NOMO-1 treated with dmso at 0.1 percent for 144 hours (cell line): ENCODE results near the gene SLC35B1.
"Not testable (repeated sequence)": the region's sequence is repeated elsewhere in the genome, so short reads cannot be mapped to it uniquely, and the experiment has no call there.

Experiments
- DNase-seq: peaks from one replicate; lab custom pipeline; 2025; ENCODE audit not compliant: unreplicated experiment; lab: John Stamatoyannopoulos, UW

Gene SLC35B1

DNA sequence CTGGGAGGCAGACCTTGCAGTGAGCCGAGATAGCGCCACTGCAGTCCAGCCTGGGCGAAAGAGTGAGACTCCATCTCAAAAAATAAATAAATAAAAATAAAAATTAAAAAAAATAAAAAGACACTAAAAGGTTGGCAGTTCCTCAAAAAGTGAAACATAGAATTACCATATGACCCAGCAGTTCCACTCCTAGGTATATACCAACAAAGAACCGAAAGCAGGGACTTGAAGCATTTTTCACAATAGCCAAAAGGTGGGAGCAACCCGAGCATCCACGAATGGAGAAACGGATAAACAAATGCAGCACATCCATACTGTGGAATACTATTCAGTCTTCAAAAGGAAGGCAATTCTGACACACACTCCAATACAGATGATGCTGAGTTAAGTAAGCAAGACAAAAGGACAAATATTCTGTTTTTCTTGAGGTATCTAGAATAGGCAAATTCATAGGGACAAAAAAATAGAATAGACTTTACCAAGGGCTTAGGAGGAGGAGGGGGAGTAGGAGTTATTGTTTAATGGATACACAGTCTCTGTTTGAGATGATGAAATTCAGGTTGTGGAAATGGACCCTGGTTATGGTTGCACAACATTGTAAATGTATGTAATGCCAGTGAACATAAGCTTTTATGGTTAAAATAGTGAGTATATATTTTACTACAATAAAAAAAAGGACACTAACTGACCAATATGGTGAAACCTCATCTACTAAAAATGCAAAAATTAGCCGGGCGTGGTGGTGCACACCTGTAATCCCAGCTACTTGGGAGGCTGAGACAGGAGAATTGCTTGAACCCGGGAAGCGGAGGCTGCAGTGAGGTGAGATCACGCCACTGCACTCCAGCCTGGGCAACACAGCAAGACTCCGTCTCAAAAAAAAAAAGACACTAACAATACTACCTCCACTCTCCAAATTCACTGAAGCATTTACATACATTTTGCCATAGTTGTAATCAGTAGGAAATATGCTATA, 27.0 kb upstream of the SLC35B1 start:
- DNase-seq = no peak

DNA sequence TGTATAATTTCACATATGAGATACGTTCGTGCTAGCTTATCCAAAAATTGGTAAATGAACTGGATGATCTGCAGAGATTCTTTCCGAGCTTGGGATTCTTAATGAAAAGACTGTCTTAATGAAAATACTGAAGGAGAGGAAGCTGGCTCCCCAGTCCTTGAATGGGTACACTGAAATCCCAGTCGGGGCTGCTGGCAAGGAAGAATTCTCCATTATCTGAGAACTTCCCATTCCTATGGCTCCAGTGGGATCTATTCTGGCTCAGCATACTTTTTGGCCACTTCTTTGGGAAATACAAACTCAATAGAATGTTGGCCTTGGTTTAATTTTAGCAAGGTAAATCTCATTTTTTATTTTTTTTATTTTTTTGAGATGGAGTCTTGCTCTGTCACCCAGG, 23.7 kb upstream of the SLC35B1 start:
- no peak for DNase-seq

DNA sequence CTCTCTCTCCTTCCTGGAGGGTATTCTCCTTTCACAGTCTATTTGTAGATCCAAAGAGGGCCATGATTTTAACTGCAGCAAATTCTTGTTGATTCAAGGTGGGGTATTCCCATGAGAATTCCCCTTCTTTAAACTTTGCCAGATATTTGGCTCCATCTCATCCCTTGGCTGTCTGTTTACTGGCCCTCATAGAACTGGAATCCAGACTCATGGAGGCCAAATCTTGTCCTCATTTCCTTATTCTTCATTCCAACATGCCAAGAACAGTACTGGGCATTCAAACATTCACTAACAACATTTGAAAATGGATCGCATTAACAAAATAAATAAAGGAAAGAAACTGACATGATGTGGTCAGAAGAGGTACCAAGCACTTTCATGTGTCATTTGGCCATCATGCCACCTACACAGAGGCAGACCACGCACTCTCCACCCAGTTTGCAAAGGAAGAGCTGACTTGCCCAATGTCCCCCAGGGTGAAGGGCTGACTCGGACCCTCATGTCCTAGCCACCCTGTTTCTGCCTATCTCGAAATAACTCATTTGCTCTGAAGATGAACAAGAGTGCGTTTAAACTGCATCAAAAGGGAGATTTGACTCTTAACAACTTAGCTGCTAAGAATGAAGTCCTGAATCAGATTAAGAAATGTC, 23.1 kb upstream of the SLC35B1 start:
- no peak for DNase-seq

DNA sequence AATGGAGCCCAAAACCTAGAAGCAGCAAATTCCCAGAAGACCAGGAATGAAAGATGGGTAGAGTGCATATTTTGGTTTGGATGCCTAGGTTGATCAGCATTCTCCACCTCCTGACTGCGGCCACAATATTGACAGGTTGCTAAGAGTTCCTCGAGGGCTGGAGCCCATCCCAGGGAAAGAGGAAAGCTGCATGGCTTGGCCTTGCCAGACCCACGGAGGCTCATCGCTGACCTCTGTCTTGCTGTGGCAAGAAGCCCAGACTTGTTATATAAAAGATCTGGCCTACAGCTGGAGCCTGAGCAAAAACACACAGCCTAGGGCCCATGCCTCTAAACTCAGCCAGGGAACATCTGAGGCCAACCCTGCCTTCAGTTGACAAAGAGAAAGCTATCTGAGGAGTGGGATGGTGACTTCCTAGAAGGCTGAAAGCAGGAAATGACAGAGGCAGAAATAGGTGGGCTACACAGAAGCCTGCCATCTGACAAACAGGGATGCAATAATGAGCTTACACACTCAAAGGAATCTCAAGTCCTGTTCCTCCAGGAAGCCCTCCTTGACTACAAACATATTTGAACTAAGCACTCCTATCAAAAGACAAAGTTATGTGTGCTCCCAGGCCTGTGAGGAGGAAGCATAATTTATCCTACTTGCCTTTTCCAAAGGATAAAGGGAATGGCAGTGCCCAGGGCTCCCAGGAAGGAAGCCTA, 22.5 kb upstream of the SLC35B1 start:
- DNase-seq = no peak

DNA sequence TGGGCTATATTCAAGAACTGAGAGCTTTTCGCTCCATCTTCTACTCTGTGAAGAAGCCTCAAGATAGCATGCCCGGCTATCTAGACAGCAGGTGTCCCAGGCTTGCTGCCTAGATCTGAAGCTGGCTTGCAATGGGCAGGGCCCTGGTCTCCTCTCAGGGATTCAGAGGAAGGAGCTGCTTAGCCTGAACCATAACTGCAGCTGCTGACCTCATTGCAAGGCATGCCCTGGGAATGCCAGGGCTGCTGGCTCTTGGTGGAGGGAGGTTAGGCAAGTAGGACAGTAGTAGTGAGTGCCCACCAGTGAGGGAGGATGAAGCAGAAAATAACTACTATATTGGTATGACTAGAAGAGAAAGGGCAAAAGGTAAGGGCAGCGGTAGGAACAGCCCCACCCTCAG, 21.3 kb upstream of the SLC35B1 start:
- no peak for DNase-seq

DNA sequence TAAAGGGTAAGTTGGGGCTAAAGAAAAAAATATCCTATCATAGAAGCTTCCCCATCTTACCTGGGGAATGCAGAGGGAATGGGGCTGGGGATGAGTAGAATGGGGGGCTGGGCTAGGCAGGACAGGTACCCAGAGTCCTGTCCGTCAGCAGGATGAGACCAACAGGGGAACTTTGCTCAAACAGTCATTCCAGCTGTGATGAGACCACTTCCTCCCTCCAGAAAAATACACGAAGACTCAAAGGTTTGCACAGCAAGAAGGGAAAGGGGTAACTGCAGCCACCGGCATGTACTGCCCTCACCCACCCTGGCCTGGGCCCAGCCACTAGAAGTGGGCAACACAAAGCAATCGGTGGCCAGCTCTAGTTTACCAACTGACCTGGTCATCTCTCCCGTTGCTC, 20.7 kb upstream of the SLC35B1 start:
- DNase-seq = no peak

DNA sequence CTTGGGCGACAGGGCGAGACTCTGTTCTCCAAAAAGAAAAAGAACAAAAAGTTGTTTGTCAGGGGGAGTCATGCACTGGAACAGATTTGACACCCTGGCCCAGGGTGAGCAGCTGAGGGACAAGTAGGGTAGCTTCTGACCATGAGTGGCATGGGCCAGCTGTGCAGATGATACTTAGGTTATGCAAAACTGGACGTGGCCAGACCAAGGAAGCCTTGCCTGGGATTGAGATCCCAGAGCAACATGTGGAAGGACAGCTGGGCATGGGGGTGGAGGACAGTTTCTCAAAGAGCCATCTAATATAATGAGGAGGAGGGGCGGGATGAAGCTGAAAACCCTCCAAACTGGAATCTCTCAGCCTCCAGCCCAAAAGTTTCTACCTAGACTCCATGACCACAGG, 19.6 kb upstream of the SLC35B1 start:
- DNase-seq = no peak

DNA sequence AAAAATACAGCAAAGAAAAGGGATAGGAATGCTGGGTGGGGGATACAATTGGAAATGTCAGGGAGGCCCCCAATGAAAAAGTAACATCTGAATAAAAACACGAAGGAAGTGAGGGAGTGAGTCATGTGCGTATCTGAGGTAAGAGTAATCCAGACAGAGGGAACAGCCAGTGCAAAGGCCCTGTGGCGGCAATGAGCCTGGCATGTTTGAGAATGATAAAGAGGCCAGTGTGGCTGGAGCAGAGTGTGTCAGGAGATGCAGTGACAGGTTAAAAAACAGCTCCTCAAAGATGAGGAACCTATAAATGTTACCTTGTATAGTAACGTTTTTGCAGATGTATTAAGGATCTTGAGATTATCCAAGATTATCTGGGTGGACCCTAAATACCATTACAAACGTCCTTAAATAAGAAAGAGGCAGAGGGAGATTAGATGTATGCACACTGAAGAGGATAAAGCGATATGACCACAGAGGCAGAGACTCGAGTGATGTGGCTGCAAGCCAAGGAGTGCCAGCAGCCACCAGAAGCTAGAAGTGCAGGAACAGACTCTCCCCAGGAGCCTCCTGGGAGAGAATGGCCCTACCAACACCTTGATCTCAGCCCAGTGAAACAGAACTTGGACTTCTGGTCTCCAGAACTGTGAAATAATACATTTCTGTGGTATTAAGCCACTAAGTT, 17.8 kb upstream of the SLC35B1 start:
- DNase-seq = no peak

DNA sequence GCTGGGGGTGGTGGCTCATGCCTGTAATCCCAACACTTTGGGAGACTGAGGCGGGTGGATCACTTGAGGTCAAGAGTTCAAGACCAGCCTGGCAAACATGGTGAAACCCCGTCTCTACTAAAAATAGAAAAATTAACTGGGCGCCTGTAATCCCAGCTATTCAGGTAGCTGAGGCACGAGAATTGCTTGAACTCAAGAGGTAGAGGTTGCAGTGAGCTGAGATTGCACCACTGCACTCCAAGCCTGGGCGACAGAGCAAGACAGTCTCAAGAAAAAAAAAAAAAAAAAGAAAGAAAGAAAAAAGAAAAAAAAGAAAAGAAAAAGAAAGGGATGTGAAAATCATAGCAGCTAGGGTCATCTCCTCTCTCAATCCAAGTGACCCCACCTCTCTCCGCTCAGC, 16.8 kb upstream of the SLC35B1 start:
- DNase-seq = not testable (repeated sequence)

DNA sequence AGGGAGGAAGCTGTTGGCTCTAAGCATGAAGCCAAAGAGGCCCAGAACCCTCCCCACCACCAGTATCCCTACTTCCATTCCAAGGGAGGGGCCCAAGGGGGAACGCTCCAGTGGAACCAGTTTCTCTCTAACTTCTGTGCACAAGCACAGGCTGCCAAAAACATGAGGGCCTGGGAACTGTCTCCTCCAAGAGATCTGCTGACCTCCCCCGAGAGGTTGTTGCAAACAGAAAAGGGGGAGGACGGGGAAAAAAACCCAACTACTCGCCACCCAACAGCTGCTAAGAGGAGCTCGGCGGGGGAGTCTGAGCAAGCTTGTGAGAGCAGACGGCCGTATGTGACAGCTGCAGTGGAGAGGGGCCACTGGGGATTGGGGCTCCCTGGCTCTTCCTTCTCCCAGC, 15.7 kb upstream of the SLC35B1 start:
- no peak for DNase-seq

DNA sequence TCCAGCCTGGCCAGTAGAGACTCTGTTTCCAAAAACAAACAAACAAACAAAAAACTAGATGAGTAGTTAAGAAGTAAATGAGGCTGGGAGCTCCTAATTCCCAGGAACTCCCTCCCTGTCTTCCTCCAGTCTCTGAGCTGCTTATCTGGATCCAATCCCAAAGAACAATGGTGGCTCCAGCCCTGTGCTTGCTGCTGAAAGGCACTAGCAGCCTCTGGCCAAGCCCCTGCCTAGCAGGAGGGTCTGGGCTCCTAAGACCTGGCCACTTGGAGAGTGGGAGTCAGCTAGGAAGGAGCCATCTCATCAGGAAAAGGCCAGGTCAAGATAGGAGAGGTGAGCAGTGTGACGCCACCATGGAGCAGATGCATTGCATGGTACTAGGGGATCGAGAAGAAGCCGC, 14.3 kb upstream of the SLC35B1 start:
- no peak for DNase-seq

DNA sequence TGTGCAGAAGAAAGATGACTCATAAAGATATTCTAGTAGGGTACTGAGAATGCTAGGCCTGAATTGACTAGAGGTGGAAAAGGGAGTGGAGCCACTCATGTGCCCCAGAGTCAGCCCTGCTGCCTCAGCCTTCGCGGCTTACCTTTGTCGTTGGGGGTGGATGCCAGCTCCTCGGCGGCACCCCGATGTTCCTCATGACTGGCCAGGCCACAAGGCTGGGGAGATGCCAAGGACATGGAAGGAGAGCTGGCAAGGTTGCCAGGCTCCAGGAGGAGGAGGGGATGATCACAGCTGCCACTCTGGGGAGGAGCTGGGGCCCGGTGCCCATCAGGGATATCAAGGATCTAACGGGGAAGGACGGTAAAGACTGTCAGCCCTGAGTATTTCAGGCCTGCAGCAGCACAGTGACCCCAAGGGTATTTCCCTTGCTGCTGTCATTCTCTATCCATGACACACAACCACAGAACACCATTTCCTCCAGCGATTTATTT, 9.7 kb upstream of the SLC35B1 start:
- DNase-seq = no peak

DNA sequence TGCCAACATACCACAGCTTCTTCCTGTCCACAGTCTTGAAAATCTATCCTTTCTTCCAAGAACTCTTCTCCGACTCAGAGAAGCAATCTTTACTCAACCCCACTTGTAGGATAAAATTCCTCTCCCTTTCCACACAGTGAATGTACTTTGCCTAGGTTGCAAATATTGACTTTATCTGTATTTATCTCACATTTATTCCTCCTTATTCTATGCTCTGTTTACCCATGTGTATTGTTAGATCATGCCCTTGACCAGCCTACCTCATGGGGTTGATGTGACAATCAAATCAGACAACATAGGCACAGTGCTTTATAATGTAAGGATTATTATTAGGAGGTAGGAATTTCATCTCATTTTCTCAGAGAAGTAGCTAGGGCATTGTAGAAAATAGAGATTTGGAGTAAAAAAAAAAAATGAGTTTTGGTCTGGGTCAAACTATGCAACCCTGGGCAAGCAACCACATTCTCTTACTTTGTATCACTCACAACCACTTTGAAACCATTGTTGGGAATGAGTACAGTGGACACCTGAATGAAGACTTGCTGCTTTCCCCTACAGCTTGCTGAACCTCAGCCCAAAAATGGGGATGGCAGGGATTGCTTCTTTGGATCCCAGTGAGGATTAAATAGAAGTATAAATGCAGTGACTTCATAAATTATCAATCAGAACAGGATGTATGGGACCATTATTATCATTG, 9.1 kb upstream of the SLC35B1 start:
- DNase-seq = no peak

DNA sequence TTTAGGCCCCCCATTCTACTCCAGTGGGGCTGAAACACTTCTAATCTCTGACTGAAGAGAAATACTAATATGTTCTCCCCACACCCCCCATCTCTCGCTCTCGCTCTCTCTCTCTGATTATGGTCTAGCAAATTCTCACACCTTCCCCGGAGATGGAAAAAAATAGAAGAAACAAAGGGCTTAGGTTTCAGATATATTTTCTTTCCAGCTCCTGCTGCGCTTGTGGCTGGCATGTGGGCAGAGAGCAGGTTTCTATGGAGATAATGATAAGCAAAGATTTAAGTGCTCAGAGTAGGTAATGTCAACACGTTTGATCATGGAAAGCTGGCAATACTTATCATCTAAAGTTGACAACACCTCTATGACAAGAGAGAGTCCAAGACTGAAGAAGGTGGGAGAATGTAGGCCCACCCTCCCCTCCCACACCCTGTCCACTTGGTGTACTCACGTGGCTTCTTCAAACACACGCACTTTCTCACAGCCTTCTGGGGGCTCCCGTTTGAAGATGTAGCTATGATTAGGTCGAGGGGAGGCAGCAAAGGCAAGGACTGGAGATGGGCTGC, 8.0 kb upstream of the SLC35B1 start:
- no peak for DNase-seq

DNA sequence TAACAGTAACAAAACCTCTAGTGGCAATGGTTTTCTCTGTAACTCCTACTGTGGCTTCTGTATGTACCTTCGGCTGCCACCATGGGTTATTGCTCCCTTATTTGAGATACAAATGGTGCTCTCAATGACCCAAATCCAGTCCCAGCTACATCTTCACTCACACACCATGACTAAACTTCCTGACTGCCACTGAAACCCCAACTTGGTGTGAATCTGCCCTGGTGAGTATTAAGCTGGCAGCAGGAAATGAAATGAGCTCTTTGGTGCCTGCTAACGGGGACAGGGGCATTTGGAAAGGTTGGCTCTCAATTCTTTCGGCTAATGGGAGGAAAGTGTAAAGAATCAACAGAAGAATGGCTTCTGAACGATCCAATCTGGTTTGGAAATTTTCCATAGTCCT, 7.5 kb upstream of the SLC35B1 start:
- DNase-seq = no peak

DNA sequence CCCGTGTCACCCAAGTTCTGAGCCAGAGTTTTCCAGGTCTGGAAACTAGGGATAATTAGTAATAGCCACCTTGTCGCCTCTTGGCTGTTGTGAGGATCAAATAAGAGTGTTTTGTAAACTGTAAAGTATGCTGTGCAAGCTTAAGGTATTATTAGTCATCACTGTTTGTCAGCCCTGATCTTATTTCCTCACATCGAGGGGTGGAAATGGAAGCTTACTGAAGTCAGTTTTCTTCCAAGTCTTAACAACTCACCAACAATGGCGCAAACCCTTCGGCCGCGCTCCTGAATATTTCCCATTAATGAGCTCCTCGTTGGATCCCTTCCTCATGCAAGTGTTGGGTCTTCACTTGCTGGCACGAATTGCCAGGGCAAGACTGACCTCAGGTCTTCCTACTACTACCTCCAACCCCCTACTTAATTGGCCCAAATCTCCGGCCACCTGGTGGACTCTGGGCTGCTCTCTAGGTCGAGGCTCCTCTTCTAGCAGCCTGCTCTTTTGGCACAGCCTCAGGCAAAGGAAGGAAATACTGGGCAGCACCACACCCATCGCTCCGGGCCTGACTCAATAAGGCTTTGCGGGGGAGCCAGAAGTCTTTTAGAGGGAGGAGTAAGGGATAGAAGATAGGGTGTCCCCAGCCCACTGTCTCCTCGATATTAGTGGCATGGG, 885 bp upstream of the SLC35B1 start:
- no peak for DNase-seq

DNA sequence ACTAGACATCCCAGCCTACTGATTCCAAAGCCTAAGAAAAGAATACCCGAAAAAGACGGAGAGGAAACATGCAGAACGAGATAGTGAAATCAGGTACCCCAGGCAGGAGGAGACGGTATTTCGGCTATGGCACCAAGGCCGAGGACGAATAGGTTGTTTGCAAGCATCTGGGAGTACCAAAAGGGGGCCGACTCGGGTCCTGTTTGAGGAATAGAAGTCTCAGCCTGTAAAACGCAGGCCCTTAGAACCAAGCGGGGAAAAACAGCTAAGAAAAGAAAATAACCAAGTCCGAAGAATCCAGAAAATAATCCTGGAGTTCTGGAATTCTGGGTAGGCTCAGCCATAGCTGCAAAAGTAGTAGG, 537 bp downstream of the SLC35B1 start:
- peak; percentile 9 for DNase-seq

DNA sequence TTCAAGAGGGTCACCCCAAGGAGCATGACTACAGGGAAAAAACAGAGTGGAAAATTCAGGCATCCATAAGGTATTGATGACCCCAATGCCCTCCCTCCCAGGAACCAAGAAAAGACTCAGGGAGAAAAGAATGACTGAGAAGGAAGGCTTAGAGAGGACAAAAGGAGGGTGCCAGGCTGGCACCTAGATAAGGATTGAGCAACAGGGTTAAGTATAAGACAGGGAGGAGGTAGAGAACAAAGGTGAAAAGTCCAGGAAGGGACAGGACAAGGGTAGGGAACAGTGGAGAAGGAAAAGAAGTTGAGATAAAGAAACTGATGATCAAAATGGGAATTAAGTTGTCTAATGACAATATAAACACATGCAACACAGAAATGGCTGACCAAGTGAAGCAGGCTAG, 2.5 kb downstream of the SLC35B1 start:
- no peak for DNase-seq

DNA sequence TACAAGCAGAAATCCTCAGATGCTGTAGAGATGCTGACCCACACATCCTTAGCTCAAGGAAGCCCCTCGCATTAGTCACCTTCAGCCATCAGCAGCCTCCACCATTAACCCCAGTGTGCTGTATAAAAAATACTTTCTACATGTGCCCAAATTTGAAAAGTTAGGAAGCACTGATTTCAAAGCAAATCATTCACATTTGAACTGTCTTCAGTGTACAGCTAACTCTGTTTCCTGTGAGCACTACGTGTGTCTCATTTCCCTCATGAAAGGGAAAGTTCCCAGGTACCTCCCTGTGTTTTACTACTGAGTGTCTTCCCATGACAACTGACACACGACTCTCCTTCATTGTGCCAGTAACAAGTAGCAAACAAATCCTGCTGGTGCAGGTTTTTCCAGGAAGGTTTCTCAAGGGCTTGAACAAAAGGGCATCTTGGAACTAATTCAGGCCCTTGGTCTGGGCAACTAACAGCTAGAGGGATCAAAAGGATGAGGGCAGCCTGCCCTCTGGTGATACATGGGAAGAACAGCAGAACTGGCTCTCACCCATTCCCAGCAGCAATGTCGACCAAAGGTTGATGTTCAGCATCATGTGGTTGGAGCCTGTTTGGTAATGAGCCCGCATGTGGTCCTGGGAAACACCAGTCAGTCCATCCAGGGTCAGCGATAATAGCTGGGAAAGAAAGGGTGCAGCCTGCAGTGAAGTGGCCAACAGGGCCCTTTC, 4.0 kb downstream of the SLC35B1 start:
- no peak for DNase-seq
